Measurements from ENCODE around the gene TM2D1.

DNA sequence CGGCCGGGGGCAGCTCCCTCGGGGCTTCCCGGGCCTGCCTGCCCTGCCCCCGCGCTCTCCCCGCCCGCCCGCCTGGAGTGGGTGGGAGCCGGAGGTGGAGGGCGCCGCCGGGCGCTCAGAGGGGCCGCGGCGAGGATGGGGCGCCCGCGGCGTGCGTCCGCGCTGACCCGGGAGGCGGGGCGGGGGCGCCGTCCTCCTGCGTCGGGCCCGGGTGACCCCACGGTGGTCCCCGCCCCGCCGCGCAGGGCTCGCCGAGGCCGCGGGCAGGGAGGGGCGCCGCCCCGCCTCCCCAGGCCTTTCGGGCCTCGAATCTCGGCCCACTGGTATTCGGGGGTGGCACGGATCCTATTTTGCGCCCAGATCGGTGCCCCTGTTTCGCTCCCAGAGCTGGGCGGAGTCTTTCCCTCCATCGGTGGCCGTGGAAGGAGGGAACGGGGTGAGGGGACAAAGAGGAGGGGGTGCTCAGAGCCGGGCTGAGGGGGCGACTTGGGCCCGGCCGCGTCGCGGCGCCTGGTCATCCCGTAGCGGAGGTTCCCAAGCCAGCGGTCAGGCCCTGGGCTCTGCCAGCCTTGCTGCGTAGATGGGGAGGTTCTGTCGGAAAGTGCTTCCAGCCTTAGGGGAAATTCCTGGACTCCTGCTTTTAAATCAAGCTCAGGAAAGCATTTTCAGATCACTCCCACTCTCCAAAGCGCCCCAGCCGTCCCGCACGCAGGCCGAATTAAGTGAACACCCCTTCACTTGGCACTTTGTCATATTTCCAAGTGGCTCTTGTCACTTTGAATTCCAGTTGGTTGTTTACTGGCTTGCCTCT lies 17.9 kb upstream of the TM2D1 start:
- TF ChIP-seq, protein P1, sequence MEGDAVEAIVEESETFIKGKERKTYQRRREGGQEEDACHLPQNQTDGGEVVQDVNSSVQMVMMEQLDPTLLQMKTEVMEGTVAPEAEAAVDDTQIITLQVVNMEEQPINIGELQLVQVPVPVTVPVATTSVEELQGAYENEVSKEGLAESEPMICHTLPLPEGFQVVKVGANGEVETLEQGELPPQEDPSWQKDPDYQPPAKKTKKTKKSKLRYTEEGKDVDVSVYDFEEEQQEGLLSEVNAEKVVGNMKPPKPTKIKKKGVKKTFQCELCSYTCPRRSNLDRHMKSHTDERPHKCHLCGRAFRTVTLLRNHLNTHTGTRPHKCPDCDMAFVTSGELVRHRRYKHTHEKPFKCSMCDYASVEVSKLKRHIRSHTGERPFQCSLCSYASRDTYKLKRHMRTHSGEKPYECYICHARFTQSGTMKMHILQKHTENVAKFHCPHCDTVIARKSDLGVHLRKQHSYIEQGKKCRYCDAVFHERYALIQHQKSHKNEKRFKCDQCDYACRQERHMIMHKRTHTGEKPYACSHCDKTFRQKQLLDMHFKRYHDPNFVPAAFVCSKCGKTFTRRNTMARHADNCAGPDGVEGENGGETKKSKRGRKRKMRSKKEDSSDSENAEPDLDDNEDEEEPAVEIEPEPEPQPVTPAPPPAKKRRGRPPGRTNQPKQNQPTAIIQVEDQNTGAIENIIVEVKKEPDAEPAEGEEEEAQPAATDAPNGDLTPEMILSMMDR (IDR thresholded peaks at IDR 0.05; ENCODE audit: low read depth, low read length), result no peak
- TF ChIP-seq EZH2phosphoT487 (IDR thresholded peaks at IDR 0.05; ENCODE audit: low read depth), result no peak

All from OCI-LY3 (cell line).